ENCODE results near the gene MADD. TPM values are rescaled to one million over a fixed set of nuclear protein-coding genes. Genes with fewer than 3 reads are reported as not detected.

MADD gene
- total RNA-seq, 1 donor from 2014 or later, result 50.1 TPM

DNA sequence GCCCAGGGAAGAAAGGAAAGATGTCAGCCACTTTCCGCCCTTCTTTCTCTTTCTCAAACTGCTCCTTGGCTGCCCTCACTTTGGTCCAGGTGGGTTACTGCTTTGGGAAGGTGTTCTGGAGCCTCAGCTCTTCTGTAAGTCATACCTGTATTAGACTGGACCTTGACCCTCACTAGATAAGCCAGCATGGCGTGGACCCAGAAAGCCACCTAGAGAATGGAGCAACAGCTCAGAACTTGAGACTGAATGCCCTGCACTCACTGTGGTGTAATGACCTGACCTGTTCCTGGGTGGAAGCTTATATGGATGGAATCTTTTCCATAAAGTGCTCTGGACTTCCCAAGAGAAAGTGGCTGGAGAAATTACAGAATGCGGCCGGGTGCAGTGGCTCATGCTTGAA, 36.9 kb upstream of the MADD start:
- no peak for DNase-seq
- H3K9me3 ChIP-seq, result no peaks in the 10 kb centered on the region
- H3K27ac ChIP-seq, result no peak overlapping the region
- TF ChIP-seq, protein P1, sequence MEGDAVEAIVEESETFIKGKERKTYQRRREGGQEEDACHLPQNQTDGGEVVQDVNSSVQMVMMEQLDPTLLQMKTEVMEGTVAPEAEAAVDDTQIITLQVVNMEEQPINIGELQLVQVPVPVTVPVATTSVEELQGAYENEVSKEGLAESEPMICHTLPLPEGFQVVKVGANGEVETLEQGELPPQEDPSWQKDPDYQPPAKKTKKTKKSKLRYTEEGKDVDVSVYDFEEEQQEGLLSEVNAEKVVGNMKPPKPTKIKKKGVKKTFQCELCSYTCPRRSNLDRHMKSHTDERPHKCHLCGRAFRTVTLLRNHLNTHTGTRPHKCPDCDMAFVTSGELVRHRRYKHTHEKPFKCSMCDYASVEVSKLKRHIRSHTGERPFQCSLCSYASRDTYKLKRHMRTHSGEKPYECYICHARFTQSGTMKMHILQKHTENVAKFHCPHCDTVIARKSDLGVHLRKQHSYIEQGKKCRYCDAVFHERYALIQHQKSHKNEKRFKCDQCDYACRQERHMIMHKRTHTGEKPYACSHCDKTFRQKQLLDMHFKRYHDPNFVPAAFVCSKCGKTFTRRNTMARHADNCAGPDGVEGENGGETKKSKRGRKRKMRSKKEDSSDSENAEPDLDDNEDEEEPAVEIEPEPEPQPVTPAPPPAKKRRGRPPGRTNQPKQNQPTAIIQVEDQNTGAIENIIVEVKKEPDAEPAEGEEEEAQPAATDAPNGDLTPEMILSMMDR (IDR thresholded peaks at IDR 0.05), result no peak
- H3K4me3 ChIP-seq, result no peak overlapping the region
- no peak for ATAC-seq
- intact Hi-C loops (cut with DNase I), result no loop called here
- H3K27me3 ChIP-seq, result no peaks in the 10 kb centered on the region
- H3K4me1 ChIP-seq, result no peaks in the 10 kb centered on the region
- peaks cover 36% of the 10 kb centered on the region for H3K36me3 ChIP-seq

DNA sequence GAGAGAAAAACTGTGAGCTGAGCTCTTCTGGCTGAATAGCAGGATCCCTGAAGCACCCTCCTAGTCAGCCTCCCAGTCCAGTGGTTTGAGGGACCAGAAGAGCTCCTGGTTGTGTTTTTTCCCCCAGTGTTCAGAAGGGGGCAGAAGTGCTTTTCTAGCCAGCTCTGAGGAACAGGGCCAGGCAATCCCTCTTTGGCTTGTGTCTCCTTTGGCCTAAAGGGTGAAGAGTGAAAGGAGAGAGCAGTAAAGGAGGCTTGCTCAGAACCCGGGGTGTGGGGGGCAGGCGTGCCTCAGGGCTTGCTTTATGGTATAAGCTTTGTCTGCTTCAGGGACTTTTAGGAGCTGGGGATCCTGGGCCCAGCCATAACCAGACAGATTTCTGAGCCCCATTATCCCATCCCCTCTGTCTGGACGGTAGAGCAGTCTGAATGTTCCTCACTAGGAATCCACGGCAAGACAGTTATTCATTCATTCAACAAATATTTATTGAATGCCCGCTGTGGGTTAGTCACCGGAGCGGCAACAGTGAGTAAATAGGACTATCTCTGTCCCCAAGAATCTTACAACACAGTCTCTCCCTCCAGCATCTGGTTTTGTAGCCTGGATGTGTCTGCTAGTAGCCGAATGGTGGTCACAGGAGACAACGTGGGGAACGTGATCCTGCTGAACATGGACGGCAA, 35.8 kb upstream of the MADD start:
- TF ChIP-seq, protein P1 (IDR thresholded peaks at IDR 0.05), result peak; percentile 35
- Histone ChIP-seq H3K4me1 (no peaks in the 10 kb centered on the region), H3K36me3 (peaks cover 45% of the 10 kb centered on the region), H3K4me3 (peak overlapping the region; percentile 9), H3K27me3 (no peaks in the 10 kb centered on the region), H3K27ac (no peak overlapping the region), H3K9me3 (no peaks in the 10 kb centered on the region)
- intact Hi-C loops (cut with DNase I), result no loop called here
- ATAC-seq, result peak; percentile 71
- DNase-seq, result no peak

DNA sequence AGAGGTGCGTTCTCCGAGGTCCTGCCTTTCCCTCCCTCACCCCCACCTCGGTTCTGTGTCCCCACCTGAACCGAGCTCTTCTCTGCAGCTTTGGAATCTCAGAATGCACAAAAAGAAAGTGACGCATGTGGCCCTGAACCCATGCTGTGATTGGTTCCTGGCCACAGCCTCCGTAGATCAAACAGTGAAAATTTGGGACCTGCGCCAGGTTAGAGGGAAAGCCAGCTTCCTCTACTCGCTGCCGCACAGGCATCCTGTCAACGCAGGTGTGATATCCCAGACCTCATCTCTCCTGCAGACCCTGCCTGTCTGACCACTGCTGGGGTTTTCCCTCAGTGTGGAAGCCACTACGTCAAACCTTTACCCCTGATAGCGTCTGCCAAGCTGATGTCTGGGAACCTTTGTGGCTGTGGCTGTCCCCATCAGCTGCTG, 35.2 kb upstream of the MADD start:
- no peak overlapping the region for H3K27ac ChIP-seq
- peaks cover 51% of the 10 kb centered on the region for H3K36me3 ChIP-seq
- ATAC-seq (peak; percentile 76), DNase-seq (no peak)
- no peaks in the 10 kb centered on the region for H3K27me3 ChIP-seq
- peak overlapping the region; percentile 9 for H3K4me3 ChIP-seq
- TF ChIP-seq, protein P1 (IDR thresholded peaks at IDR 0.05), result no peak
- no peaks in the 10 kb centered on the region for H3K4me1 ChIP-seq
- H3K9me3 ChIP-seq, result no peaks in the 10 kb centered on the region
- intact Hi-C loops (cut with DNase I), result no loop called here

DNA sequence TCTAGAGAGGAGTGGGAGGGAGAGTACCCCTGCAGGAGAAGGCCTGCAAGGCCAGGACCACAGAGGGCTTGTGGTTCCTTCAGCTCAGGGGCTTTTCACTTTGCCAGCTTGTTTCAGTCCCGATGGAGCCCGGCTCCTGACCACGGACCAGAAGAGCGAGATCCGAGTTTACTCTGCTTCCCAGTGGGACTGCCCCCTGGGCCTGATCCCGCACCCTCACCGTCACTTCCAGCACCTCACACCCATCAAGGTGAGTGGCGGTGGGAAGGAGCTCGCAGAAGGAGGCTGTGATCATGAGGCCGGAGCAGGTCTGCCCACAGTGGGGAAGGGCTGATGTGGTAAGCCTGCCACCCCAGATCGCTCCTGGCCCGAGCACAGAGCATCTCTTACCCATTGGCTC, 34.8 kb upstream of the MADD start:
- Histone ChIP-seq H3K36me3 (peaks cover 52% of the 10 kb centered on the region), H3K27ac (no peak overlapping the region)

DNA sequence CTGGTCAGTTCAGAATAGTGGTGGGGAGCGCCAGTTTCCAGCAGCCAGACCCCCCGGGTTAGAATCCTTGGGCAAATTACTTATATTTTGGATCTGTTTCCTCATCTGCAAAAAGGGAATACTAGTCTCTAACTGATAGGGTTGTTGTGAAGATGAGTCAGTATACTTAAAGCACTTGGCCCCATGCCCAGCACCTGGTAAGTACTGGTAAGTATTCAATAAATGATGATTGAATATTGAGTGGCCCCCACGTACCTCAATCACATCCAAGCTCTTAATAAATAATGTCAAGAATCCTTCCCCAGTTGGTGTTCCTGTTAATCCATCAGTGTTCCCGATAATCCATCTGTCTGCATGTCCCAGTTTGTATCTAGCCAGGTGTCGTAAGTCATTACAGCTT, 33.5 kb upstream of the MADD start:
- H3K9me3 ChIP-seq, result no peaks in the 10 kb centered on the region
- no peaks in the 10 kb centered on the region for H3K27me3 ChIP-seq
- H3K4me1 ChIP-seq, result no peaks in the 10 kb centered on the region
- DNase-seq (no peak), ATAC-seq (no peak)
- TF ChIP-seq, protein P1 (IDR thresholded peaks at IDR 0.05), result no peak
- no peak overlapping the region for H3K27ac ChIP-seq
- intact Hi-C loops (cut with DNase I), result no loop called here
- no peak overlapping the region for H3K4me3 ChIP-seq
- H3K36me3 ChIP-seq, result peaks cover 60% of the 10 kb centered on the region

More for the DNA sequence above, 34.8 kb upstream of the MADD start:
- Histone ChIP-seq H3K4me3 (no peak overlapping the region), H3K27me3 (no peaks in the 10 kb centered on the region), H3K4me1 (no peaks in the 10 kb centered on the region), H3K9me3 (no peaks in the 10 kb centered on the region)
- ATAC-seq, result no peak
- intact Hi-C loops (cut with DNase I), result no loop called here
- no peak for DNase-seq
- TF ChIP-seq, protein P1 (IDR thresholded peaks at IDR 0.05), result no peak

All from upper lobe of right lung (tissue), 1 donor.